ENCODE results near the gene CD96.
"Not testable (repeated sequence)": the region's sequence is repeated elsewhere in the genome, so short reads cannot be mapped to it uniquely, and the experiment has no call there.

Gene CD96

DNA sequence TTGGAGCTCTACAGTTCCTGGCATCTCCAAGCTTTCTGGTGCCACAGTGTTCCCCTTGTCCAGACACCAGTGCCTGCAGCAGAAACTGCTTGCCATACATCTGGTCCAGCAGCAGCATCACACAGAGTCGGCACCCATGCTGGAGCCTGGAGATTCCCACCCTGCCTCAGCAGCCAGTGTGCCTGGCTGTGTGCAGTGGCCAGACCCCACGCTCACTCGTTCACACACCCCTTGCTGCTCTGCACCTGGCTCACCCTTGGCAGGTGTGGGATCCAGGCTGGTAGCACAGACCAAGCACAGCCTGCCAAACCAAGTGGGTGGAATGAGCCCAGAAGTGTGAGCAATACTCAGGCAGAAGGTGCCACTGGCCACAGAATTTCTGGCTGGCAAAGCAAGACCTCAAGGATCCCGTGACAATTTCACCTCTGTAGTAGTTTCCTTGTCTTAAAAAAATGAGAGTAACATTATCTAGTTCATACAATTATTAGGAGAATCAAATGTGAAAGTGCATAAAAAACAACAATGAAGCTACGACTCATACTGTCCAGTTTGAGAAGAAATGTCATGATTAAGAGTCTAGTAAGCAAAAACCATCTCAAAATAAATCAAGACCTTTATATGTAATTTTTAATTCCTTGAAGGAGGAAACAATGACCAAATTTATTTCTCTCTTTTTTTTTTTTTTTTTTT, 76.1 kb downstream of the CD96 start:
- H3K4me3 ChIP-seq (ENCODE audit: severe bottlenecking): no peak overlapping the region
- no peak for DNase-seq (ENCODE audit: low spot score)

GRCh38 chr3:111618945-111619344, 76.9 kb downstream of the CD96 start:
- TF ChIP-seq, protein P1, sequence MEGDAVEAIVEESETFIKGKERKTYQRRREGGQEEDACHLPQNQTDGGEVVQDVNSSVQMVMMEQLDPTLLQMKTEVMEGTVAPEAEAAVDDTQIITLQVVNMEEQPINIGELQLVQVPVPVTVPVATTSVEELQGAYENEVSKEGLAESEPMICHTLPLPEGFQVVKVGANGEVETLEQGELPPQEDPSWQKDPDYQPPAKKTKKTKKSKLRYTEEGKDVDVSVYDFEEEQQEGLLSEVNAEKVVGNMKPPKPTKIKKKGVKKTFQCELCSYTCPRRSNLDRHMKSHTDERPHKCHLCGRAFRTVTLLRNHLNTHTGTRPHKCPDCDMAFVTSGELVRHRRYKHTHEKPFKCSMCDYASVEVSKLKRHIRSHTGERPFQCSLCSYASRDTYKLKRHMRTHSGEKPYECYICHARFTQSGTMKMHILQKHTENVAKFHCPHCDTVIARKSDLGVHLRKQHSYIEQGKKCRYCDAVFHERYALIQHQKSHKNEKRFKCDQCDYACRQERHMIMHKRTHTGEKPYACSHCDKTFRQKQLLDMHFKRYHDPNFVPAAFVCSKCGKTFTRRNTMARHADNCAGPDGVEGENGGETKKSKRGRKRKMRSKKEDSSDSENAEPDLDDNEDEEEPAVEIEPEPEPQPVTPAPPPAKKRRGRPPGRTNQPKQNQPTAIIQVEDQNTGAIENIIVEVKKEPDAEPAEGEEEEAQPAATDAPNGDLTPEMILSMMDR (IDR thresholded peaks at IDR 0.05; ENCODE audit: poor library complexity, severe bottlenecking): no peak
- no peaks in the 10 kb centered on the region for H3K36me3 ChIP-seq (ENCODE audit: low read depth)
- H3K4me3 ChIP-seq (ENCODE audit: severe bottlenecking): no peak overlapping the region
- no peak for DNase-seq (ENCODE audit: low spot score)
- H3K27me3 ChIP-seq (ENCODE audit: insufficient read depth, poor library complexity, severe bottlenecking): no peaks in the 10 kb centered on the region
- peaks cover 6% of the 10 kb centered on the region for H3K4me1 ChIP-seq (ENCODE audit: insufficient read depth, poor library complexity, severe bottlenecking)
- no peak for ATAC-seq (ENCODE audit: low read depth)
- H3K27ac ChIP-seq (ENCODE audit: poor library complexity, severe bottlenecking): no peak overlapping the region
- H3K9me3 ChIP-seq (ENCODE audit: severe bottlenecking): no peaks in the 10 kb centered on the region

More for the DNA sequence above, 76.1 kb downstream of the CD96 start:
- peak overlapping the region; percentile 11 for H3K27ac ChIP-seq (ENCODE audit: poor library complexity, severe bottlenecking)
- no peaks in the 10 kb centered on the region for H3K27me3 ChIP-seq (ENCODE audit: insufficient read depth, poor library complexity, severe bottlenecking)
- peaks cover 6% of the 10 kb centered on the region for H3K4me1 ChIP-seq (ENCODE audit: insufficient read depth, poor library complexity, severe bottlenecking)
- ATAC-seq (ENCODE audit: low read depth): peak; percentile 54
- TF ChIP-seq, protein P1 (IDR thresholded peaks at IDR 0.05; ENCODE audit: poor library complexity, severe bottlenecking): no peak
- no peaks in the 10 kb centered on the region for H3K36me3 ChIP-seq (ENCODE audit: low read depth)
- no peaks in the 10 kb centered on the region for H3K9me3 ChIP-seq (ENCODE audit: severe bottlenecking)

GRCh38 chr3:111619833-111620232, 77.8 kb downstream of the CD96 start:
- no peak overlapping the region for H3K4me3 ChIP-seq (ENCODE audit: severe bottlenecking)
- peak; percentile 79 for ATAC-seq (ENCODE audit: low read depth)
- peak; percentile 65 for DNase-seq (ENCODE audit: low spot score)
- TF ChIP-seq, protein P1 (IDR thresholded peaks at IDR 0.05; ENCODE audit: poor library complexity, severe bottlenecking): peak; percentile 8
- H3K36me3 ChIP-seq (ENCODE audit: low read depth): no peaks in the 10 kb centered on the region
- no peaks in the 10 kb centered on the region for H3K27me3 ChIP-seq (ENCODE audit: insufficient read depth, poor library complexity, severe bottlenecking)
- H3K4me1 ChIP-seq (ENCODE audit: insufficient read depth, poor library complexity, severe bottlenecking): peaks cover 6% of the 10 kb centered on the region
- H3K27ac ChIP-seq (ENCODE audit: poor library complexity, severe bottlenecking): no peak overlapping the region
- H3K9me3 ChIP-seq (ENCODE audit: severe bottlenecking): no peaks in the 10 kb centered on the region

GRCh38 chr3:111621535-111621934, 79.5 kb downstream of the CD96 start:
- TF ChIP-seq, protein P1 (IDR thresholded peaks at IDR 0.05; ENCODE audit: poor library complexity, severe bottlenecking): peak; percentile 46
- ATAC-seq (ENCODE audit: low read depth) (no peak), DNase-seq (ENCODE audit: low spot score) (no peak)
- H3K36me3 ChIP-seq (ENCODE audit: low read depth): no peaks in the 10 kb centered on the region
- H3K4me1 ChIP-seq (ENCODE audit: insufficient read depth, poor library complexity, severe bottlenecking): peaks cover 8% of the 10 kb centered on the region
- no peak overlapping the region for H3K27ac ChIP-seq (ENCODE audit: poor library complexity, severe bottlenecking)
- H3K9me3 ChIP-seq (ENCODE audit: severe bottlenecking): no peaks in the 10 kb centered on the region
- H3K27me3 ChIP-seq (ENCODE audit: insufficient read depth, poor library complexity, severe bottlenecking): no peaks in the 10 kb centered on the region
- H3K4me3 ChIP-seq (ENCODE audit: severe bottlenecking): no peak overlapping the region

- Histone ChIP-seq H3K4me1 (ENCODE audit: insufficient read depth, poor library complexity, severe bottlenecking) (peaks cover 2% of the 10 kb centered on the region), H3K27me3 (ENCODE audit: insufficient read depth, poor library complexity, severe bottlenecking) (no peaks in the 10 kb centered on the region), H3K9me3 (ENCODE audit: severe bottlenecking) (no peaks in the 10 kb centered on the region), H3K4me3 (ENCODE audit: severe bottlenecking) (no peak overlapping the region), H3K36me3 (ENCODE audit: low read depth) (no peaks in the 10 kb centered on the region), H3K27ac (ENCODE audit: poor library complexity, severe bottlenecking) (no peak overlapping the region)
- no peak for ATAC-seq (ENCODE audit: low read depth)
- TF ChIP-seq, protein P1 (IDR thresholded peaks at IDR 0.05; ENCODE audit: poor library complexity, severe bottlenecking): no peak
- DNase-seq (ENCODE audit: low spot score): no peak
Measured at GRCh38 chr3:111627092-111627491, 85.1 kb downstream of the CD96 start.

DNA sequence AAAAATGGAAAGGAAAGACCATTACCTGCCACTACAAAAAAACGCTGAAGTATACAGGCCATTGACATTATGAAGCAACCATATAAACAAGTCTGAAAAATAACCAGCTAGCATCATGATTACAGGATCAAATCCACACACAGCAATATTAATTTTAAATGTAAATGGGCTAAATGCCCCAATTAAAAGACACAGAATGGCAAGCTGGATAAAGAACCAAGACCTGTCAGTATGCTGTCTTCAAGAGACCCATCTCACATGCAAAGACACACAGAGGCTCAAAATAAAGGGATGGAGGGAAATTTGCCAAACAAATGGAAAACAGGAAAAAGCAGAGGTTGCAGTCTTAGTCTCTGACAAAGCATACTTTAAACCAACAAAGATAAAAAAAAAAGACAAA, 87.0 kb downstream of the CD96 start:
- H3K9me3 ChIP-seq (ENCODE audit: severe bottlenecking); H3K27me3 ChIP-seq (ENCODE audit: insufficient read depth, poor library complexity, severe bottlenecking); H3K27ac ChIP-seq (ENCODE audit: poor library complexity, severe bottlenecking); H3K36me3 ChIP-seq (ENCODE audit: low read depth); H3K4me3 ChIP-seq (ENCODE audit: severe bottlenecking); H3K4me1 ChIP-seq (ENCODE audit: insufficient read depth, poor library complexity, severe bottlenecking); ATAC-seq (ENCODE audit: low read depth); DNase-seq (ENCODE audit: low spot score): not testable (repeated sequence)

GRCh38 chr3:111630638-111631037, 88.6 kb downstream of the CD96 start:
- not testable (repeated sequence) for H3K4me3 ChIP-seq (ENCODE audit: severe bottlenecking); H3K9me3 ChIP-seq (ENCODE audit: severe bottlenecking); H3K36me3 ChIP-seq (ENCODE audit: low read depth); H3K4me1 ChIP-seq (ENCODE audit: insufficient read depth, poor library complexity, severe bottlenecking); DNase-seq (ENCODE audit: low spot score); ATAC-seq (ENCODE audit: low read depth); H3K27ac ChIP-seq (ENCODE audit: poor library complexity, severe bottlenecking); H3K27me3 ChIP-seq (ENCODE audit: insufficient read depth, poor library complexity, severe bottlenecking)
